Measurements from ENCODE around the gene FAM163B.

The FAM163B gene

DNA sequence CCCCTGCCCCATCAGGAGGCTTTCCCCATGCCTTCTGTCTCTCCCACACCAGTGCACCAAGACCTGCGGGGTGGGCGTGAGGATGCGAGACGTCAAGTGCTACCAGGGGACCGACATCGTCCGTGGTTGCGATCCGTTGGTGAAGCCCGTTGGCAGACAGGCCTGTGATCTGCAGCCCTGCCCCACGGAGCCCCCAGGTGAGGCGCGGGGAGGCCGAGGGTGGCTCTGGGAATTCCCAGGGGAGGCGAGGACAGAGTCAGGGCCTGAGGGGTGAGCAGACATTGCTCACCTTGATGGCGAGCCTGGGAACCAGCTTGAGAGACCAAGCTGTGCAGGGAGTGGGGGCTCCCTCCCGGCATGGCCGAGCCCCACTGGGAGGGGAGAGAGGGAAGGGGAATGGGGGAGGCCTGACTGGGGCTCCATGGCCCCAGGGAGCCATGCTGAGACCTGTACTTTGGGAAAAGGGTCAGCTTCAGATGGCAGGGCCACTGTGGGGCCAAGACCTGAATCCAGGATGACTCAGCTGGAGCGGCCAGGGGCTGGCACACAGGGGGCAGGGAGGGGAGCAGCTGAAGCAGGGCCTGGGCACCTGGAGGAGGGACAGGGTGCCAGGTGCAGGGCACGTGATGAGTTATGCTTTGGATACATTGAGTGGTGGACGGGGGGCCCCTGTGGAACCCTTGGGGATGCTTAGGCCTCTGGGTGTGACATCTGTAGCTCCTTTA is 35.2 kb downstream of the FAM163B start:
- no peak for TF ChIP-seq CTCF (IDR thresholded peaks at IDR 0.05; ENCODE audit: insufficient read depth, missing control alignments)
- no peak for FAIRE-seq
- no peak for DNase-seq (ENCODE audit: insufficient read length, low spot score)

GRCh38 chr9:133572821-133573361 is 36.3 kb downstream of the FAM163B start:
- no peak for FAIRE-seq
- TF ChIP-seq CTCF (IDR thresholded peaks at IDR 0.05; ENCODE audit: insufficient read depth, missing control alignments): no peak
- DNase-seq (ENCODE audit: insufficient read length, low spot score): no peak

DNA sequence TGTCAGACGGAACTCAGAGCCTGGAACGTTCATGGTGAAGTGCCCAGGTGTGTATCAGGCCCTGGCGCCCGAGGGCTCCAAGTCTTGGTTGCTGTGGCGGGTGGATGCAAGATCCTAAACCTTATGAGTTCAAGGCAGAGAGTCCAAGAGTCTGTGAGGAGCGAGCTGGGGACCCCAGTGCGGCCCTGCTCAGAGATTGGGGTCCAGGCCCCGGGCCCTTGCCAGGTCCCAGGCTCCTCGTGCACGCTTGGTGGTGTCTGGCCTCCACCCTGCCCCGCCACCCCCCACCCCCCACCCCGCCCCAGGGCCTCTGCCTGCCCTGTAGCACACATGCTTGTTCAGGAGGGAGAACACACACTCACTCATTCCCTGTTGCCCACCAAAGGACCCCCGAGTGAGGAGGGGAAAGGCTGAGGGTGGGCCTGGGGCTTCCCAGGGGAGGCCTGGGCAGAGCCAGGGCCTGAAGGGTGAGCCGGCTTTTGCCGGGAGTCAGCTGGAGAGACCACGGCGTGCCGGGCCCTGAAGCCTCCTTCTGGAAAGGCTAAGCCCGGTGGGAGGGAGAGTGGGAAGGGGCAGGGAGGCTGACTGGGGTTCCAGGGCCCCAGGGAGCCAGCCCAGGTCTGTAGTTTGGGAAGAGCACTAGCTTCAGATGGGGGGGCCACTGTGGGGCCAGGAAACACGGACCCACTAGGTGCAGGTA is 37.1 kb downstream of the FAM163B start:
- no peak for FAIRE-seq

GRCh38 chr9:133571391-133571890 is 37.7 kb downstream of the FAM163B start:
- DNase-seq (ENCODE audit: insufficient read length, low spot score): no peak
- no peak for TF ChIP-seq CTCF (IDR thresholded peaks at IDR 0.05; ENCODE audit: insufficient read depth, missing control alignments)
- no peak for FAIRE-seq

More for the DNA sequence above, 37.1 kb downstream of the FAM163B start:
- no peak for DNase-seq (ENCODE audit: insufficient read length, low spot score)
- no peak for TF ChIP-seq CTCF (IDR thresholded peaks at IDR 0.05; ENCODE audit: insufficient read depth, missing control alignments)

- no peak for TF ChIP-seq CTCF (IDR thresholded peaks at IDR 0.05; ENCODE audit: insufficient read depth, missing control alignments)
- FAIRE-seq: no peak
- DNase-seq (ENCODE audit: insufficient read length, low spot score): no peak
Measured at GRCh38 chr9:133570691-133571080, 38.5 kb downstream of the FAM163B start.

DNA sequence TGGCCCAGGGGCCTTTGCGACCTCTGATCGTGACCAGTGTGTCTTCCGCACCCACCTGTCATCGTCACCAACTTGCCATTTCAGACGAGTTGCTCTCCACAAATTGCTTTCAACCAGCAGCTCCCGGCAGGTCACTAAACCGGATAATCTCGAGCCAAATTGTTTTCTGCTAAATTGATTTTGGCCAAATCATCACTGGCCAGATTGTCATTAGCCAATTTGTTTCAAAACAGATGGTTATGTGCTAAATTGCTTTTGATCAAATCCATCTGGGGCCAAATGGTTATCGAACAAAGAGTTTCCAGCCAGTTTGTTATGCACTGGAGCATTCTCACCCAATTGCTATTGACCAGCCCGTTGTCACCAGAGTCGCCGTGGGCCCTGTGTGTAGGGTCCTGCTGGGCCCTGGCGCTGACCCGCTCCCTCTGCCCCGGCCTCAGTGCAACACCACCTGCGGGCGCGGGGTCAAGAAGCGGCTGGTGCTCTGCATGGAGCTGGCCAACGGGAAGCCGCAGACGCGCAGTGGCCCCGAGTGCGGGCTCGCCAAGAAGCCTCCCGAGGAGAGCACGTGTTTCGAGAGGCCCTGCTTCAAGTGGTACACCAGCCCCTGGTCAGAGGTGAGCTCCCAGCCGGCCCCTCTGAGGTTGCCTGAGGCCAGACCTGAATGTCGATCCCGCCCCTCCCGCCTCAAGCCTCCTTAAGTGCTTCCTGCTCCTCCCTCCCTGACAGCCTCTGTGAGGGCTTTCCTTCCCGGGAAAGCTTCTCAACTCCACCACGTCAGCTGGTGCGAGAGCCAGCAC is 39.1 kb downstream of the FAM163B start:
- DNase-seq (ENCODE audit: insufficient read length, low spot score) (no peak), FAIRE-seq (no peak)
- TF ChIP-seq CTCF (IDR thresholded peaks at IDR 0.05; ENCODE audit: insufficient read depth, missing control alignments): no peak

All from D721Med (cell line).